Subcutaneous abdominal adipose tissue (tissue), 5 donors: ENCODE measurements around the gene SSBP4.
A peak's percentile ranks its signal among the peaks of the same experiment; 100 is the strongest.

ENCODE experiments used
- H3K27ac ChIP-seq: one replicate; pipeline ENCODE4 v1.7.0; 2013; ENCODE audit warnings: low read depth, mild to moderate bottlenecking, inconsistent platforms, low read length, moderate library complexity
- H3K27me3 ChIP-seq, 5 donors: one replicate each; pipeline ENCODE4 v1.7.0; 2013; ENCODE audit warnings: low read length in 5 of 5, inconsistent platforms in 1 of 5; ENCODE audit not compliant: control insufficient read depth in 5 of 5, insufficient read depth in 4 of 5
- H3K36me3 ChIP-seq, 5 donors: one replicate each; pipeline ENCODE4 v1.7.0; 2013; ENCODE audit warnings: low read length in 5 of 5; ENCODE audit not compliant: control insufficient read depth in 5 of 5, insufficient read depth in 5 of 5
- H3K4me1 ChIP-seq, 5 donors: one replicate each; pipeline ENCODE4 v1.7.0; 2013; ENCODE audit warnings: low read length in 5 of 5, mild to moderate bottlenecking in 3 of 5, moderate library complexity in 1 of 5; ENCODE audit not compliant: control insufficient read depth in 5 of 5, insufficient read depth in 5 of 5
- H3K4me3 ChIP-seq, 5 donors: one replicate each; pipeline ENCODE4 v1.7.0; 2013; ENCODE audit warnings: low read length in 5 of 5, low read depth in 1 of 5
- H3K9ac ChIP-seq, 5 donors: one replicate each; pipeline ENCODE4 v1.7.0; 2013; ENCODE audit warnings: low read length in 5 of 5, mild to moderate bottlenecking in 4 of 5, moderate library complexity in 3 of 5
- H3K9me3 ChIP-seq, 5 donors: one replicate each; pipeline ENCODE4 v1.7.0; 2013; ENCODE audit warnings: low read length in 5 of 5; ENCODE audit not compliant: control insufficient read depth in 5 of 5
- donor health status: healthy.
- donor health status: healthy.
- donor health status: healthy.
- donor health status: healthy.
- donor health status: healthy.

SSBP4 gene

DNA sequence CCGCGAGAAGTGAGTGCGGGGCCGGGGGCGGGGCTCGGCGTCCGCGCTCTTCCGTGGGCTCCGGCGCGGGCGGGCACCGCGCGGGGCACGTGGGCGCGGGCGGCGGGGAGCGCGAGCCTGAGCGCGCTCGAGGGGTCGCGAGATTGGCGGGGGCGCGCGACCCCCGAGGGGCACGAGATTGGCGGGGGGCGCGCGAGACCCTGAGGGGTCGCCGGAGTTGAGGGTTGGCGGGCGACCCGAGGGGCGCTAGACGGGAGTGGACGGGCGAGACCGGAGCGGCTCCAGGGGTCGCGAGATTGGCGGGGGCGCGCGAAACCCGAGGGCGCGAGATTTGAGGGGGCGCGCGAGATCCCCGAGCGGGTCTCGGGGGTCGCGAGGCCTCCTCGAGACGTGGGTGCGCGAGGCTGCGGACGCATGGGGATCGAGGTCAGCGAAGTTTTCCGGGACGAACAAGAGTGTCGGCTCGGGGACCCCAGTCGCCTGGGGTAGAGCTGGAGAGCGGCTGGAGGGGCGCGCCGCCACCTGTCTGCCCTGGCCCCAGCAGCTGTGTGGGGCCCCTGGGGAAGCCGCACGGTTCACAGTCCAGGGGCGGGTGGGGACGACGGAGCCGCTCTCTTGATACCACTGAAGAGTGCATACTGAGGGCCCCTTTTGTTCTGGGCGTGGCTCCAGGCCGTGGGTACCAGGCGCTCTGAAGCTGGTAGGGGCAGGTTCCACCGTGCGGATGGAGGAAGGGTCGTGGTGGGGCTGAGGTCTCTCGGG lies 682 bp downstream of the SSBP4 start:
- Histone ChIP-seq H3K36me3 (no peaks in the 10 kb centered on the region), H3K9me3 (no peaks in the 10 kb centered on the region), H3K9ac (peak overlapping the region in 4 of 5 donors; percentile 53 to 71 (median 63)), H3K4me3 (peak overlapping the region in 4 of 5 donors; percentile 62 to 72 (median 64)), H3K4me1 (peaks cover 8 to 79% (median 71%) of the 10 kb centered on the region in 5 donors), H3K27ac (peak overlapping the region; percentile 16), H3K27me3 (peaks cover 0 to 10% (median 0%) of the 10 kb centered on the region in 5 donors)

- H3K36me3 ChIP-seq = peaks cover 0 to 2% (median 0%) of the 10 kb centered on the region in 5 donors
- H3K4me1 ChIP-seq = peaks cover 8 to 78% (median 69%) of the 10 kb centered on the region in 5 donors
- H3K9me3 ChIP-seq = no peaks in the 10 kb centered on the region
- H3K27ac ChIP-seq = no peak overlapping the region
- H3K27me3 ChIP-seq = peaks cover 0 to 10% (median 0%) of the 10 kb centered on the region in 5 donors
- H3K4me3 ChIP-seq = peak overlapping the region in 2 of 5 donors; percentile 65 to 72
- peak overlapping the region in 1 of 5 donors; percentile 37 for H3K9ac ChIP-seq
These were observed 1.7 kb downstream of the SSBP4 start for GRCh38 chr19:18420930-18421329.

- H3K4me1 ChIP-seq = peaks cover 6 to 78% (median 69%) of the 10 kb centered on the region in 5 donors
These were observed 2.3 kb downstream of the SSBP4 start for GRCh38 chr19:18421371-18421959.

GRCh38 chr19:18422530-18423191 lies 3.5 kb downstream of the SSBP4 start:
- Histone ChIP-seq H3K27ac (no peak overlapping the region), H3K9me3 (no peaks in the 10 kb centered on the region), H3K36me3 (peaks cover 0 to 8% (median 3%) of the 10 kb centered on the region in 5 donors), H3K27me3 (peaks cover 0 to 6% (median 0%) of the 10 kb centered on the region in 5 donors), H3K9ac (no peak overlapping the region), H3K4me3 (no peak overlapping the region), H3K4me1 (peaks cover 5 to 75% (median 58%) of the 10 kb centered on the region in 5 donors)

More at GRCh38 chr19:18421371-18421959, 2.3 kb downstream of the SSBP4 start:
- Histone ChIP-seq H3K4me3 (peak overlapping the region in 1 of 5 donors; percentile 72), H3K27ac (no peak overlapping the region), H3K9me3 (no peaks in the 10 kb centered on the region), H3K27me3 (peaks cover 0 to 8% (median 0%) of the 10 kb centered on the region in 5 donors), H3K36me3 (peaks cover 0 to 2% (median 0%) of the 10 kb centered on the region in 5 donors), H3K9ac (peak overlapping the region in 1 of 5 donors; percentile 37)

DNA sequence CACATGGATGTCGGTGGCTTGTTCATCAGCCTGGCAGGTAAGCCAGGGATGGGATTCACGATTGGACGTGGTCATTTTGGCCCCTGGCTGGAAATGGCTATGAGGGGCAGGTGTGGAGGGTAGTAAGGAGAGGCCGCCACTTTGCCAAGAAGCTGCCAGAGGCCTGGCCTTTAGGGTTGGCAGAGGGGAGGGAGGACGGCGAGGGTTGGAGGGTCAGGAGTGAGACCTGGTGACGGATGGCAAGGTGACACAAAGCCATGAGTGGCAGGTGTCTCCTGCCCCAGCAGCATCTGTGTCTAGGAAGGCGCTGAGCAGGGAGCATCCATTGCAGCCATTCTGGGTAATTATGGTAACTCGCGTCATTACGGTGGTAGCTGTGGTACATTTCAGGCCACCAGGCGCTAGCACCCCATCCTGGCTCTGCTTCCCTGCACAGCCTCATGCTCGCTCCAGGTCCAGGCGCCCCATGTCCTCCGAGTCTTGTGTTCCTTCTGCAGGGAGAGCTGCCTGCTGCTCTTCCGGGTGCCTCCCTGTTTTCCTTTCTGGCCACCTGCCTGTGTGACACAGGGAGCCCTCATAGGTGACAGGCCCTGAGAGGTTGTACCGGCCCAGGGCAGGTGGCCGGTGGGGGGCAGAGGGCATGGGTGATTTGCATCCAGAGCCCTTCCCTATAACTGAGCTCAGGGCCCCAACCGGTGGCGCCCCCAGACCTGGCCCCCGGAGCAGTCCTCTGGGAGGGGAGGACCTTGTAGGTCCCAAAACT lies 4.2 kb downstream of the SSBP4 start:
- Histone ChIP-seq H3K36me3 (peaks cover 0 to 14% (median 6%) of the 10 kb centered on the region in 5 donors), H3K9ac (no peak overlapping the region), H3K4me3 (no peak overlapping the region), H3K4me1 (peaks cover 5 to 68% (median 50%) of the 10 kb centered on the region in 5 donors), H3K27me3 (no peaks in the 10 kb centered on the region), H3K27ac (no peak overlapping the region), H3K9me3 (no peaks in the 10 kb centered on the region)

GRCh38 chr19:18424122-18424889 lies 5.1 kb downstream of the SSBP4 start:
- H3K27ac ChIP-seq = no peak overlapping the region
- H3K4me3 ChIP-seq = no peak overlapping the region
- peaks cover 0 to 63% (median 44%) of the 10 kb centered on the region in 5 donors for H3K4me1 ChIP-seq
- no peaks in the 10 kb centered on the region for H3K9me3 ChIP-seq
- H3K36me3 ChIP-seq = peaks cover 0 to 14% (median 6%) of the 10 kb centered on the region in 5 donors
- no peaks in the 10 kb centered on the region for H3K27me3 ChIP-seq
- no peak overlapping the region for H3K9ac ChIP-seq

DNA sequence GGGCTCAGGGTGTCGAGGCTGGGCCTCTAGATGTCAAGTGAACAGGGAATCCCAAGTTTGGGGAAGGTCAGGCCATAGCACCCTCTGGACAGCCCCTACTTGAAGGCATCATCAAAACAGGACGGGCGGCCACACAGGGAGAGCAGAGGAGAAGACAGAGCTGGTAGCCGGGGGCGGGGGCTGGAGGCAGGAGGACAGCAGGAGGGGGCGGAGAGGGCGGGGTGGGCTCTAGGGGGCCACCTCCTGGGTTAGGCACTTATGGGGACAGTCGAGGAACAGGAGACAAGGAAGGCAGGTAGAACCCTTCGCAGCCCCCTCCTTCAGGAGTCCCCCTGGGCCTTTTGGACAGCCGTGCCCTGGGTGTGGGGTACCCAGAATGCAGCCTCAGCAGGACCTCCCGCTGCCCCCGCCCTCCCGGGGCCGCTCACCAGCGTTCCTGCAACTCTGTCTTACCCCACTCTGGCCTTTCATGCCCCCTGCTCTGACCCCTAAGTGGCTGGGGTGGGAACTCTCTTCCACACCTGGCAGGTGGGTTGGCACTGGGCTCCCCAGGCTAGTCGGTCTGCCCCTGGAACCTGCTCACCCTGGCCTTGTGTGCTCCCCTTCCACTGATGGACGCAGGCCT lies 5.8 kb downstream of the SSBP4 start:
- peaks cover 0 to 65% (median 41%) of the 10 kb centered on the region in 5 donors for H3K4me1 ChIP-seq
- H3K9ac ChIP-seq = no peak overlapping the region
- H3K4me3 ChIP-seq = no peak overlapping the region
- peaks cover 0 to 14% (median 6%) of the 10 kb centered on the region in 5 donors for H3K36me3 ChIP-seq
- no peaks in the 10 kb centered on the region for H3K9me3 ChIP-seq
- no peaks in the 10 kb centered on the region for H3K27me3 ChIP-seq
- H3K27ac ChIP-seq = no peak overlapping the region

DNA sequence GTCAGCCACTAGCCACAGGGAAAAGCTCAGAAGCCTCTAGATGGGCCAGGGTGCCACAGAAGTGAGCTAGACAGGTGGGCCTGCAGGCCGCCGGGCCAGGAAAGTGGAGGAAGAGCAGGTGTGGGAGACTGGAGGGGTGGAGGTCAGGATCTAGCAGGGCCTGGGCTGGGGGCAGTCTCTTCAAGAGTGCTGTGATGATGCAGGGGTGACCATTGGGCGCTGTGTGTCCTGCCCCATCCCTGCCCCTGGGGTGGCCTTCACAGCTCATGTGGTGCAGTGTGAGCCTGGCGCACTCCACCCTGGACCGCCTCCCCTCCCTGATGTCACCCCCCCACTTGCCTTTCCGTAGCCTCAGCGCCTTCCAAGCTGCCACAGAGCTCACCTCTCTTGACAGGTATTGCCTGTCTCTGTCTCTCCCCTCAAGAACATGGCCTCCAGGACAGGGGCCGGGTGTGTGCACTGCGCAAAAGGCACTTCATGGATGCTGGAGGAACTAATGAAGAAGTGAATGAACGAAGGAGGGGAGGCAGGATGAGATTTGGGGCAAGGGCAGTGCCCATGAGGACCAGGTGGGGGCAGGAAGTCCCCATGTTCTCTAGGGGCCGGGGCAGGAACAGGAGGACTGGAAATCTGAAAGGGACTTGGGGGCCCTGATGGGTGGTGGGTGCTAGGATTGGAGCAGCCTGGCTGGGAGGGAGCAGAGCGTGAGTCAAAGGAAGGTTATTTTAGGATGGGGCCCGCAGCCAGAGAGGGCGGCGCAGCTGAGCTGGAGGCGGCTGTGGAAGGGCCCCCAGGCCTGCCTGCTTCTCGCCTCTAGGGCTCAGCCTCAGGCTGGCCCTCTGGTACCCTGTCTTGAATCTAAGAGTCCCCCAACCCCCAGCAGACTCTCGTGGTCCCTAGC lies 6.6 kb downstream of the SSBP4 start:
- no peak overlapping the region for H3K9ac ChIP-seq

More for the DNA sequence above, 6.6 kb downstream of the SSBP4 start:
- Histone ChIP-seq H3K4me1 (peaks cover 0 to 57% (median 34%) of the 10 kb centered on the region in 5 donors), H3K4me3 (peak overlapping the region in 1 of 5 donors; percentile 29), H3K36me3 (peaks cover 0 to 18% (median 6%) of the 10 kb centered on the region in 5 donors), H3K27me3 (no peaks in the 10 kb centered on the region), H3K9me3 (no peaks in the 10 kb centered on the region), H3K27ac (peak overlapping the region; percentile 24)
